ENCODE data around the gene RGS17.
"Not testable (repeated sequence)": the region's sequence is repeated elsewhere in the genome, so short reads cannot be mapped to it uniquely, and the experiment has no call there.

RGS17 gene

GRCh38 chr6:153125032-153125431 is 6.0 kb downstream of the RGS17 start:
- DNase-seq (ENCODE audit: low spot score), result no peak

- no peak for DNase-seq (ENCODE audit: low spot score)
Measured at GRCh38 chr6:153123801-153124200, 7.3 kb downstream of the RGS17 start.

GRCh38 chr6:153121311-153121710 is 9.8 kb downstream of the RGS17 start:
- no peak for DNase-seq (ENCODE audit: low spot score)

- DNase-seq (ENCODE audit: low spot score), result no peak
Measured at GRCh38 chr6:153117986-153118879, 12.8 kb downstream of the RGS17 start.

- DNase-seq (ENCODE audit: low spot score), result not testable (repeated sequence)
Measured at GRCh38 chr6:153111082-153111481, 20.0 kb downstream of the RGS17 start.

- not testable (repeated sequence) for DNase-seq (ENCODE audit: low spot score)
Measured at GRCh38 chr6:153110612-153111011, 20.5 kb downstream of the RGS17 start.

GRCh38 chr6:153108315-153108714 is 22.8 kb downstream of the RGS17 start:
- DNase-seq (ENCODE audit: low spot score), result no peak

GRCh38 chr6:153106021-153106420 is 25.1 kb downstream of the RGS17 start:
- no peak for DNase-seq (ENCODE audit: low spot score)

- DNase-seq (ENCODE audit: low spot score), result no peak
Measured at GRCh38 chr6:153104220-153104619, 26.9 kb downstream of the RGS17 start.

- no peak for DNase-seq (ENCODE audit: low spot score)
Measured at GRCh38 chr6:153103319-153103655, 27.8 kb downstream of the RGS17 start.

GRCh38 chr6:153102605-153103318 is 28.3 kb downstream of the RGS17 start:
- DNase-seq (ENCODE audit: low spot score), result no peak

- no peak for DNase-seq (ENCODE audit: low spot score)
Measured at GRCh38 chr6:153101461-153101860, 29.6 kb downstream of the RGS17 start.

GRCh38 chr6:153099636-153100035 is 31.4 kb downstream of the RGS17 start:
- no peak for DNase-seq (ENCODE audit: low spot score)

GRCh38 chr6:153096792-153097191 is 34.3 kb downstream of the RGS17 start:
- no peak for DNase-seq (ENCODE audit: low spot score)

- DNase-seq (ENCODE audit: low spot score), result no peak
Measured at GRCh38 chr6:153096031-153096430, 35.1 kb downstream of the RGS17 start.

- DNase-seq (ENCODE audit: low spot score), result no peak
Measured at GRCh38 chr6:153092082-153093013, 38.7 kb downstream of the RGS17 start.

GRCh38 chr6:153090241-153090930 is 40.7 kb downstream of the RGS17 start:
- no peak for DNase-seq (ENCODE audit: low spot score)

GRCh38 chr6:153088796-153089195 is 42.3 kb downstream of the RGS17 start:
- DNase-seq (ENCODE audit: low spot score), result no peak

- no peak for DNase-seq (ENCODE audit: low spot score)
Measured at GRCh38 chr6:153087436-153087835, 43.6 kb downstream of the RGS17 start.

- DNase-seq (ENCODE audit: low spot score), result no peak
Measured at GRCh38 chr6:153086225-153086990, 44.7 kb downstream of the RGS17 start.

- no peak for DNase-seq (ENCODE audit: low spot score)
Measured at GRCh38 chr6:153085239-153085638, 45.8 kb downstream of the RGS17 start.
